HepG2 (cell line): ENCODE measurements around the gene KCNH1. TPM values are rescaled to one million over a fixed set of nuclear protein-coding genes. Genes with fewer than 3 reads are reported as not detected.

Experiments
- ATAC-seq: fragments of 200-7000 bp; cut with Tn5 transposase; 3 replicates; pipeline ENCODE4 v1.9.1; 2020; ENCODE audit warnings: mild to moderate bottlenecking, moderate library complexity
- BruUV-seq: library from RNA; stranded (reverse); fragments of 400-500 nt; replicated peaks from 2 replicates; lab custom pipeline; 2021; lab: Mats Ljungman, UMichigan
- CTCF ChIA-PET: fragments of 300-600 bp; formaldehyde crosslinking; extraction: SDS; loops from one replicate; lab custom pipeline; 2021; ENCODE audit warnings: low total read pairs, inconsistent platforms, low intra/inter-chr PET ratio; lab: Yijun Ruan, JAX
- POLR2A ChIA-PET: fragments of 350-600 bp; sonication (Branson Sonifier 250); formaldehyde crosslinking; loops from one replicate; lab custom pipeline; 2020; ENCODE audit warnings: antibody characterized with exemption, inconsistent platforms; lab: Yijun Ruan, JAX
- DNase-seq: peaks from one replicate; pipeline ENCODE4 v3.0.0-alpha.2; 2015; ENCODE audit warnings: low spot score
- FAIRE-seq: peaks from 3 replicates; lab custom pipeline; 2011; peaks lifted over from hg19 to GRCh38; lab: Jason Lieb, UNC
- H2AFZ ChIP-seq: one replicate; pipeline ENCODE4 v1.6.1; 2011; ENCODE audit warnings: low read length, inconsistent platforms
- H3K27ac ChIP-seq: fragments of 300-600 bp; 3 replicates; pipeline ENCODE4 v1.8.0; 2011; ENCODE audit warnings: mixed run types, mild to moderate bottlenecking, mixed read lengths, low read length, inconsistent platforms; ENCODE audit not compliant: insufficient read depth; ENCODE audit errors: extremely low read length
- H3K27me3 ChIP-seq, 2 experiments: fragments of 200-600 bp in 1 of 2; 2 replicates in 1 of 2; 3 replicates in 1 of 2; pipeline versions ENCODE4 v1.6.0 to v1.8.0; 2011; ENCODE audit warnings: low read length in 2 of 2, mild to moderate bottlenecking in 2 of 2, moderate library complexity in 2 of 2, inconsistent platforms in 1 of 2; ENCODE audit not compliant: insufficient read depth in 2 of 2, control insufficient read depth in 1 of 2
- H3K36me3 ChIP-seq, 2 experiments: fragments of 200-600 bp in 1 of 2; replicated peaks in 1 of 2; 2 replicates in 1 of 2; 3 replicates in 1 of 2; pipeline versions ENCODE4 v1.5.1 to v1.8.0; 2011; ENCODE audit warnings: low read length in 2 of 2, inconsistent platforms in 1 of 2; ENCODE audit not compliant: insufficient read depth in 2 of 2, control insufficient read depth in 1 of 2
- H3K4me1 ChIP-seq: 2 replicates; pipeline ENCODE4 v1.5.1; 2012; ENCODE audit warnings: low read length, inconsistent platforms; ENCODE audit not compliant: insufficient read depth
- H3K4me2 ChIP-seq: 2 replicates; pipeline ENCODE4 v1.6.0; 2011; ENCODE audit warnings: low read depth, low read length, inconsistent platforms
- H3K4me3 ChIP-seq, 3 experiments: fragments of 200-600 bp in 1 of 3; sonication (generic), shearing (Covaris generic) in 1 of 3; replicated peaks in 1 of 3; 2 replicates each; pipeline ENCODE4 v1.5.1; 2011 to 2016; ENCODE audit warnings: low read length in 3 of 3, inconsistent platforms in 2 of 3, low read depth in 2 of 3, mild to moderate bottlenecking in 2 of 3, control low read depth in 1 of 3, mixed read lengths in 1 of 3; ENCODE audit not compliant: insufficient read depth in 1 of 3
- H3K79me2 ChIP-seq: one replicate; pipeline ENCODE4 v1.6.1; 2011; ENCODE audit warnings: low read length, inconsistent platforms; ENCODE audit not compliant: insufficient read depth
- H3K9ac ChIP-seq: 2 replicates; pipeline ENCODE4 v1.6.0; 2011; ENCODE audit warnings: mild to moderate bottlenecking, low read depth, low read length, inconsistent platforms; ENCODE audit not compliant: insufficient read depth
- H3K9me3 ChIP-seq: 2 replicates; pipeline ENCODE4 v1.5.1; 2012; ENCODE audit warnings: mild to moderate bottlenecking, low read length
- H4K20me1 ChIP-seq: 2 replicates; pipeline ENCODE4 v1.6.0; 2011; ENCODE audit warnings: inconsistent platforms, mild to moderate bottlenecking, low read length, moderate library complexity; ENCODE audit not compliant: insufficient read depth
- CSRNP1 ChIP-seq: sonication (generic); formaldehyde crosslinking; IDR thresholded peaks from 2 replicates; pipeline ENCODE4 v1.8.1; 2023; ENCODE audit warnings: mild to moderate bottlenecking, missing genetic modification reagents
- GPN1 ChIP-seq: sonication (generic); formaldehyde crosslinking; IDR thresholded peaks from 2 replicates; pipeline ENCODE4 v1.5.1; 2020; ENCODE audit warnings: missing genetic modification reagents, borderline replicate concordance
- HNRNPH1 ChIP-seq: fragments of 200-400 bp; formaldehyde crosslinking; optimal IDR thresholded peaks from 2 replicates; pipeline ENCODE3; 2017; ENCODE audit warnings: mild to moderate bottlenecking, low read depth, low read length
- LRRFIP1 ChIP-seq: sonication (generic); formaldehyde crosslinking; conservative IDR thresholded peaks from 2 replicates; pipeline ENCODE4 v1.4.0; 2020; ENCODE audit warnings: missing genetic modification reagents
- MTF1 ChIP-seq: sonication (generic); formaldehyde crosslinking; IDR thresholded peaks from 2 replicates; pipeline ENCODE4 v1.5.0; 2020; ENCODE audit warnings: missing genetic modification reagents
- PHF20 ChIP-seq: sonication (generic); formaldehyde crosslinking; IDR thresholded peaks from 2 replicates; pipeline ENCODE4 v1.5.0; 2020; ENCODE audit warnings: mild to moderate bottlenecking, missing genetic modification reagents
- RXRA ChIP-seq: sonication (generic); formaldehyde crosslinking; IDR thresholded peaks from 2 replicates; pipeline ENCODE4 v1.5.1; 2020; ENCODE audit warnings: missing genetic modification reagents
- ZBTB4 ChIP-seq: sonication (generic); formaldehyde crosslinking; IDR thresholded peaks from 2 replicates; pipeline ENCODE4 v1.4.0; 2020; ENCODE audit warnings: missing genetic modification reagents, mild to moderate bottlenecking, borderline replicate concordance
- ZNF235 ChIP-seq: sonication (generic); formaldehyde crosslinking; IDR thresholded peaks from 2 replicates; pipeline ENCODE4 v1.8.1; 2023; ENCODE audit warnings: mild to moderate bottlenecking, missing genetic modification reagents, borderline replicate concordance
- ZNF776 ChIP-seq: sonication (generic); formaldehyde crosslinking; IDR thresholded peaks from 2 replicates; pipeline ENCODE4 v1.4.0; 2020; ENCODE audit warnings: mild to moderate bottlenecking, missing genetic modification reagents
- WGBS: methylation state at CpG from one replicate; pipeline ENCODE4 v1.1.6; 2017; ENCODE audit warnings: low lambda C conversion rate; 5-methylcytosine and 5-hydroxymethylcytosine counted together
- in situ Hi-C: cut with HindIII; loops from 2 replicates; pipeline ENCODE4 v1.10.0; 2017; ENCODE audit warnings: low pct_unique_long_range_greater_than_20kb; ENCODE audit not compliant: extremely low pct_ligation_motif_present
- intact Hi-C: fragments of 100-400 bp; cut with micrococcal nuclease; formaldehyde crosslinking; loops from one replicate; pipeline ENCODE4 v1.10.0; 2022; ENCODE audit not compliant: unreplicated experiment
- polyA plus RNA-seq, 8 experiments: library from polyadenylated mRNA; depleted of rRNA in 3 of 8; stranded (reverse) in 7 of 8; unstranded in 1 of 8; fragments of >200 nt; fragmentation: Illumina TruSeq in 4 of 8; extraction: Trizol in 4 of 8; gene quantifications; 2 replicates each; pipeline versions ENCODE4 v1.2.1 to v1.2.3, GENCODE V29; 2011 to 2016; ENCODE audit warnings: low read depth in 4 of 8, missing spikeins in 1 of 8, mixed read lengths in 1 of 8; ENCODE audit not compliant: insufficient read depth in 1 of 8
- total RNA-seq, 5 experiments: library from RNA; depleted of rRNA; stranded (reverse); fragments of >200 nt; fragmentation: Illumina TruSeq; extraction: Trizol; gene quantifications; 2 replicates each; pipeline ENCODE4 v1.2.3, GENCODE V29; 2016; ENCODE audit warnings: low read depth in 1 of 5

KCNH1 gene
- total and polyA plus RNA-seq, 2 of the 13 experiments (the other 11 are each of a cell fraction or from before 2014, with no cell fraction given), result not detected

GRCh38 chr1:211133393-211133835, 534 bp downstream of the KCNH1 start:
- WGBS, result 12% methylated on average over 5 of the region's 31 CpGs
- intact Hi-C loops, result loop anchor here (10.0 kb wide), 2 partner anchors 121 to 179 kb away; partner anchors contain the start of gene RCOR3
- peaks cover 5 to 21% of the 10 kb centered on the region in 2 experiments; a peak in 4 of 5 replicates for H3K27me3 ChIP-seq

More at GRCh38 chr1:211133393-211133835, 534 bp downstream of the KCNH1 start:
- TF ChIP-seq GPN1 (CRISPR knock-in tag), result no peak
- no peak for TF ChIP-seq ZNF776 (CRISPR knock-in tag)
- 0 out of 2 replicates have a peak, but pooled peaks have one; percentile 14 for TF ChIP-seq CSRNP1
- no peak for TF ChIP-seq LRRFIP1
- no peak for TF ChIP-seq ZBTB4 (CRISPR knock-in tag)
- no peak for TF ChIP-seq HNRNPH1
- 0 out of 2 replicates have a peak, but pooled peaks have one; percentile 20 for TF ChIP-seq PHF20
- no peak for TF ChIP-seq MTF1 (CRISPR knock-in tag)
- TF ChIP-seq ZNF235 (CRISPR knock-in tag), result no peak
- TF ChIP-seq RXRA (CRISPR knock-in tag), result peak; percentile 7; the same call in 1 of the 2 replicates
- Histone ChIP-seq H3K4me2 (peak overlapping the region; percentile 54), H3K27ac (no peak overlapping the region), H3K9me3 (no peaks in the 10 kb centered on the region), H3K79me2 (no peaks in the 10 kb centered on the region), H4K20me1 (no peaks in the 10 kb centered on the region), H3K9ac (no peak overlapping the region), H3K4me1 (peaks cover 12% of the 10 kb centered on the region; the same call in 1 of the 2 replicates), H2AFZ (no peak overlapping the region), H3K36me3 (no peaks in the 10 kb centered on the region), H3K4me3 (peak overlapping the region in 1 of 3 experiments; percentile 61; a peak in 2 of 6 replicates)
- in situ Hi-C loops, result loop anchor here (5.0 to 10.0 kb wide), 3 partner anchors 429 to 729 kb away; no protein-coding TSS in a partner anchor
- POLR2A ChIA-PET, result no interaction called here
- CTCF ChIA-PET, result interaction anchor here (0.9 to 4.4 kb wide), 5 partner anchors 548 to 726 kb away, joined by 3 to 38 read pairs (median 22); no protein-coding TSS in a partner anchor
- ATAC-seq, result peak; percentile 17
- no peak for DNase-seq
- no peak for FAIRE-seq
- no TSS peak for BruUV-seq
